GM20000 (cell line): ENCODE results near the gene TOR4A.
"Not testable (repeated sequence)": the region's sequence is repeated elsewhere in the genome, so short reads cannot be mapped to it uniquely, and the experiment has no call there.

ENCODE experiments used
- DNase-seq: peaks from one replicate; pipeline ENCODE4 v3.0.0; 2012; ENCODE audit warnings: low spot score
- CTCF ChIP-seq: IDR thresholded peaks from 2 replicates; pipeline ENCODE4 v1.5.1; 2012; ENCODE audit warnings: mild to moderate bottlenecking, control low read depth; ENCODE audit errors: extremely low read depth, missing control alignments

Gene TOR4A

DNA sequence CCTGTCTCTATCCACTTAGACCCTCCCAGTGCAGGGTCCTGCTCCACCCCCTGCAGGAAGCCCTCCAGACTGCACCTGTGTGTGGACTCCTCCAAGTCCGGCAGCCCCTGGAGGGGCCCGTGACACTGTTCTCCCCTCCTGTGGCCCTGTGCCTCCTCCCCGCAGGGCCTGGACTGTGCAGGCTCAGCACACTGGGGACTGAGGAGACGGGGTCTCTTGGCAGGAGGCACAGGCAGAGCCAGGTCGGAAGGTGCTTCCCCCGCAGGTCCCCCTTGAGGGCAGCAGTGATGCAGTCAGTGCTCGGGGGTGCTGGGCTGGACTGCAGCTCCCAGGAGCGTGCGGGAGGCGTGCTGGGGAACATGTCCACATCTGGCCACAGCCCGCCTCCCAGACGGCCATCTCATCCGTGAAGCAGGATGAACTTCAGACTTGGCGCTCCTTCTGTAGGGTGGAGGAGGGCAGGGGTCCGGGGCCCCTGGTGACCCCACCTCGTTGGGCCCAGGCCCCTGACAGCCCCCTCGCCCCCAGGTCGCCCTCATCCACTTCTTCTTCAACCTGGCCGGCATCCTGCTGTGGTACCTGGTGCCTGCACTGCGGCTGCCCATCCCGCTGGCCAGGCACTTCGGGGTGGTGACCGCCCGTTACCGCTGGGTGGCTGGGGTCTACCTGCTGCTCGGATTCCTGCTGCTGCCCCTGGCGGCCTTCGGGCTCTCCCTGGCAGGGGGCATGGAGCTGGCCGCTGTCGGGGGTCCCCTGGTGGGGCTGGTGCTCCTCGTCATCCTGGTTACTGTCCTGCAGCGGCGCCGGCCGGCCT lies 41.9 kb upstream of the TOR4A start:
- DNase-seq, result no peak
- TF ChIP-seq CTCF, result no peak

- peak; percentile 98 for DNase-seq
- peak; percentile 97 for TF ChIP-seq CTCF
Observed at GRCh38 chr9:137236238-137236935, 41.1 kb upstream of the TOR4A start.

DNA sequence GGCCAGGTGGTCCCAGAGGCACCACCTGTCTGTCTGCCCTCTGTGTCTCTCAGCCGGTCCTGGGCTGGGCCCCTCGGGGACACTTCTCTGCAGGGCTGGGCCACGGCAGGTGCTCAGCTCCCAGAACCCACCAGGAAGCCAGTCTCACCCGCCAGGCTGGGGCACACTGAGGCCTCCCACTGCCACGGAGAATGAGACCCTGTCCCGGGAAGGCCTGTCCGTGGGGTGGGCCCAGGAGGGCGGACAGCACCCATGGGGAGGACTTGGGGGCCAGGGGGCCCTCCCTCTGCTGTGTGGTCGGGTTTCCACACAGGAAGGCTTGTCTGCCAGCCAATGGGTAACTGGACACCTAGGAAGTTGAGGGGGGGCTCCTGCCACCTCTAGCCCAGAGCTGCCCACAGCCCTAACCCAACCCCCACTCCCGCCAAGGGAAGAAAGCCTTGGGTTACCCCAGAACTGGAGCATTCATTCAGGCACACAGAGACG lies 40.5 kb upstream of the TOR4A start:
- TF ChIP-seq CTCF, result no peak
- DNase-seq, result no peak

GRCh38 chr9:137237759-137238726 lies 39.5 kb upstream of the TOR4A start:
- TF ChIP-seq CTCF, result no peak
- DNase-seq, result no peak

DNA sequence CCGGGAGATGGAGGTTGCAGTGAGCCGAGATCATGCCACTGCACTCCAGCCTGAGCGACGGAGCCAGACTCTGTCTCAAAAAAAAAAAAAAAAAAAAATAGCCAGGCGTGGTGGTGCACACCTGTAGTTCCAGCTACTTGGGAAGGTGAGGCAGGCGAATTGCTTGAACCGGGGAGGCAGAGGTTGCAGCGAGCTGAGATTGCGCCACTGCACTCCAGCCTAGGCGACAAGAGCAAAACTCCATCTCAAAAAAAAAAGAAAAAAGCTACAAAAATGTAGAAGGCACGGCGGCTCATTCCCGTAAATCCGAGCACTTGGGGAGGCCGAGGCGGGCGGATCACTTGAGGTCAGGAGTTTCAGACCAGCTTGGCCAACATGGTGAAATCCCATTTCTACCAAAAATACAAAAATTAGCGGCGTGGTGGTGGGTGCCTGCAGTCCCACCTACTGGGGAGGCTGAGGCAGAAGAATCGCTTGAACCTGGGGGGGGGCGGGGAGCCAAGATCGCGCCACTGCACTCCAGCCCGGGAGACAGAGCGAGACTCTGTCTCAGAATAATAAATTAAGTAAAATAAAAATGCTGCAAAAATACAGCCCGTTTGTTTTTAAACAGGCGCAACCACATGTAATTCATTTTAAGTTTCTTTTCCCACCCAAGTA lies 37.9 kb upstream of the TOR4A start:
- not testable (repeated sequence) for DNase-seq

GRCh38 chr9:137240318-137240840 lies 37.1 kb upstream of the TOR4A start:
- peak; percentile 83 for DNase-seq
- TF ChIP-seq CTCF, result peak; percentile 21
